Mononuclear cell (primary cell): Measurements from ENCODE around the gene LIMS1. TPM values are rescaled to one million over a fixed set of nuclear protein-coding genes. Genes with fewer than 3 reads are reported as not detected.
"Not testable (repeated sequence)": the region's sequence is repeated elsewhere in the genome, so short reads cannot be mapped to it uniquely, and the experiment has no call there.

Source experiments
- H3K27me3 ChIP-seq: 2 replicates; pipeline ENCODE4 v1.6.0; 2011; ENCODE audit warnings: low read length, control low read depth; ENCODE audit not compliant: insufficient read depth
- H3K4me1 ChIP-seq: 2 replicates; pipeline ENCODE4 v1.5.1; 2011; ENCODE audit warnings: mild to moderate bottlenecking, low read length, control low read depth; ENCODE audit not compliant: insufficient read depth
- H3K4me3 ChIP-seq: 2 replicates; pipeline ENCODE4 v1.5.1; 2011; ENCODE audit warnings: mild to moderate bottlenecking, low read length, moderate library complexity
- H3K9me3 ChIP-seq: 2 replicates; pipeline ENCODE4 v1.5.1; 2011; ENCODE audit warnings: low read depth, mild to moderate bottlenecking, control low read depth, low read length
- total RNA-seq: library from RNA; depleted of rRNA; stranded (reverse); fragments of >200 nt; gene quantifications from one replicate; pipeline ENCODE4 v1.2.3, GENCODE V29; 2012

The LIMS1 gene
- total RNA-seq, 1 donor, result 92.7 TPM

GRCh38 chr2:108701806-108702205 is 167.5 kb downstream of the LIMS1 start:
- Histone ChIP-seq H3K27me3 (no peaks in the 10 kb centered on the region), H3K9me3 (no peaks in the 10 kb centered on the region), H3K4me3 (no peak overlapping the region)

GRCh38 chr2:108704871-108705270 is 170.6 kb downstream of the LIMS1 start:
- no peaks in the 10 kb centered on the region for H3K4me1 ChIP-seq
- no peaks in the 10 kb centered on the region for H3K27me3 ChIP-seq
- H3K9me3 ChIP-seq, result no peaks in the 10 kb centered on the region
- H3K4me3 ChIP-seq, result no peak overlapping the region

More at GRCh38 chr2:108701806-108702205, 167.5 kb downstream of the LIMS1 start:
- H3K4me1 ChIP-seq, result no peaks in the 10 kb centered on the region

DNA sequence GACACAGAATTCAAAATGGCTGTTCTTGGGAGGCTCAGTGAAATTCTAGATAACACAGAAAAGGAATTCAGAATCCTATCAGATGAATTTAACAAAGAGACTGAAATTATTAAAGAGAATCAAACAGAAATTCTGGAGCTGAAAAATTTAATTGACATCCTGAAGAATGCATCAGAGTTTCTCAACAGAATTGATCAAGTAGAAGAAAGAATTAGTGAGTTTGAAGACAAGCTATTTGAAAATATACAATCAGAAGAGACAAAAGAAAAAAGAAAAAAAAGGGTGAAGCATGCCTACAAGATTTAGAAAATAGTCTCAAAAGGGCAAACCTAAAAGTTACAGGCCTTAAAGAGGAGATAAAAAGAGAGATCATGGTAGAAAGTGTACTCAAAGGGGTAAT is 173.0 kb downstream of the LIMS1 start:
- no peaks in the 10 kb centered on the region for H3K27me3 ChIP-seq
- no peaks in the 10 kb centered on the region for H3K4me1 ChIP-seq
- no peak overlapping the region for H3K4me3 ChIP-seq
- H3K9me3 ChIP-seq, result no peaks in the 10 kb centered on the region

- not testable (repeated sequence) for H3K27me3 ChIP-seq, H3K9me3 ChIP-seq, H3K4me3 ChIP-seq
- H3K4me1 ChIP-seq, result peaks cover 12% of the 10 kb centered on the region
Measured at GRCh38 chr2:108716971-108717370, 182.7 kb downstream of the LIMS1 start.

DNA sequence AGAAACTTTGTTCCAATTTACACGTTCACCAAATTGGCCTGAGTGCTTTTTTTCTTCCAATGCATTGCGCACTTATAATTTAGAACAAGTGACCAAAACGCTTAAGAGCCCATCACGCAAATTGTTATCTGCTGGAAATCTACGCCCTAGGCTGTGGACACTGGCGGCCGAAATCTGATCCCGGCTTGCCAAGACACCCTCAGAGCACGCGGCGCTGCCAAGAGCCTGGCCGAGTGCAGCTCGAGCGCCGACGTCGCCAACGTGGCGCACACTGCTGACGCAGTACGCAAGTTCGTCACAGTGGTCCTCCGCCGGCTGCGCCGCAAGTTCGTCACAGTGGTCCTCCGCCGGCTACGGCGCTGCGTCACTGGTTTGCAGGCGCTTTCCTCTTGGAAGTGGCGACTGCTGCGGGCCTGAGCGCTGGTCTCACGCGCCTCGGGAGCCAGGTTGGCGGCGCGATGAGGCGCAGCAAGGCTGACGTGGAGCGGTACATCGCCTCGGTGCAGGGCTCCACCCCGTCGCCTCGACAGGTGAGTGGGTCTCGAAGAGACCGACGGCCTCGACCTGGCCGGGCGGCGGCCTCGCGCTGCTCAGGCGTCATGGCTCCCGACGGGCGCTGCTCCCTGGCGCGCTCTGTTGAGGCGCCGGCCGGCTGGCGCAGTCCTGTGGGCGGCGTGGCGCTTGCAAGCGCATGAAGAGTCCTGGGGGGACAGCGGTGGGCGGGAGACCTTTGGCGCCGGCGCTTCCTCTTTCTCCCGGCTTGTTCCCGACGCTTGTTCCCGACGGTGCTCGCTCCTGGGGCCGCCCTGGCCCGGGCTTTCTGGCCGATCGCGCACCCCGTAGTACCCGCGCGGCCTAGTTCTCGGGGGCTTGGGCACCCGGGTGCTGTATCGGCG is 185.1 kb downstream of the LIMS1 start, which contains the start of gene RANBP2:
TSS of gene RANBP2 (plus strand) at position 334 of the 896 bp plus-strand sequence. CDS start at position 459, 125 bp downstream.
- peak within 1 kb of the TSS; percentile 72 for H3K4me3 ChIP-seq
- H3K4me1 ChIP-seq, result peaks cover 17% of the 10 kb centered on the region
- H3K9me3 ChIP-seq, result no peaks in the 10 kb centered on the region
- H3K27me3 ChIP-seq, result no peaks in the 10 kb centered on the region

GRCh38 chr2:108726048-108726447 is 191.8 kb downstream of the LIMS1 start:
- H3K4me3 ChIP-seq, H3K27me3 ChIP-seq, H3K9me3 ChIP-seq, H3K4me1 ChIP-seq: not testable (repeated sequence)

- H3K27me3 ChIP-seq, H3K9me3 ChIP-seq, H3K4me1 ChIP-seq, H3K4me3 ChIP-seq: not testable (repeated sequence)
Measured at GRCh38 chr2:108734656-108735055, 200.4 kb downstream of the LIMS1 start.

Other genes starting within 250 kb of the LIMS1 start
- gene SULT1C2, start 245.6 kb upstream of the LIMS1 start, total RNA-seq, result not detected
- gene SULT1C4, start 156.5 kb upstream of the LIMS1 start, total RNA-seq, result 0.21 TPM
- gene GCC2, start 85.3 kb upstream of the LIMS1 start, total RNA-seq, result 141 TPM
- 281 TPM for gene RANBP2, start 185.0 kb downstream of the LIMS1 start, total RNA-seq